Measurements from ENCODE around the gene CEBPG.

Gene CEBPG

DNA sequence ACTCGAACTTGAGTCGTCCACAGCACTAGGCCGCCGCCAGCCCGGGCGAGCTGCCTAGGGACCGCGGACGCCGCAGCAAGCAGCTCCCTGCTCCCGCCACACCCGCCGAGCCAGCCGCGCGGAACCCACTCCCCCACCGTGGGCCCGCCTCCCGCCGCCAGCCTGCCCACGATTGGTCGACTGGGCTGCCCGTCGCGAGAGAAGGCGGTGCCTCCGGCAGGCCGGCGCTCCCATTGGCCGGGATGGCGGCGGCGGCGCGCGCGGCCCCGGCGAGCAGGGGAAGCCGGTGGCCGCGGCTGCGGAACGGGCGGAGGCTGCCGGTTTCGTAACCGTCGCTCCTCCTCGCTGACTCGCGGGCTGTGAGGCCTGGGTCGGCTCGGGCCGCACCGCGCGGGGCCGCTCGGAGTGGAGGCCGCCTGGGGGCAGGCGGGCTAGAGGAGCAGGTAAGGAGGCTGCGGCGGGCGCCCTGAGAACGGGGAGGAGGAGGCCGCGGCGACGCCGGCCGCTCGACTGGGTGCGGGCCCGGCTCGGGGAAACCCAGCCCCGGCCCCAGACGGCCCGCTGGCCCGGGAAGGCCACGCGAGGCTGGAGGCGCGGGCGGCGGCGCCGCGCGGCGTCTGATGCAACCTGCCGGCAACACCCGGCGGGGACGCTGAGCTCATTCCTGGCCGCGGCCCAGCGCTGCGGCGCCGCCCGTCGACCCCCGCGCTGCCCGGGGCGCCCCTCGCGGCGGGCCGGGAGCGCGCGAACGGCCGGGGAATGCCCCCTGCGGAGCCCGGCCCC, at the start of gene CEBPG:
TSS of gene CEBPG (plus strand) at position 257 of the 783 bp plus-strand sequence. CDS start 5,531 bp downstream, outside the sequence.
- DNase-seq: peak; percentile 66

DNA sequence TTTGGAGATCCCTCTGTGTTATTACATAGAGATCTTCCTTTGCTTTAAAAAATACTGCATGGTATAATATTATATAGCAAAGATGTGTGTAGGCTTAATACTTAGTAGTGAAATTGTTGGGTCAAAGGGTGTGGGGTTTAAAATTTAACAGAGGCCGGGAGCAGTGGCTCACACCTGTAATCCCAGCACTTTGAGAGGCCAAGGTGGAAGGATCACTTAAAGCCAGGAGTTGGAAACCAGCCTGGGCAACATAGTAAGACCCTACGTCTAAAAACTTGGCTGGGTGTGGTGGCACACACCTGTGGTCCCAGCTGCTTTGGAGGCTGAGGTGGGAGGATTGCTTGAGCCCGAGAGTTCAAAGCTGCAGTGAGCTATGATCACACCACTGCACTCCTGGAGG, 48.9 kb upstream of the CEBPG start:
- DNase-seq: no peak

DNA sequence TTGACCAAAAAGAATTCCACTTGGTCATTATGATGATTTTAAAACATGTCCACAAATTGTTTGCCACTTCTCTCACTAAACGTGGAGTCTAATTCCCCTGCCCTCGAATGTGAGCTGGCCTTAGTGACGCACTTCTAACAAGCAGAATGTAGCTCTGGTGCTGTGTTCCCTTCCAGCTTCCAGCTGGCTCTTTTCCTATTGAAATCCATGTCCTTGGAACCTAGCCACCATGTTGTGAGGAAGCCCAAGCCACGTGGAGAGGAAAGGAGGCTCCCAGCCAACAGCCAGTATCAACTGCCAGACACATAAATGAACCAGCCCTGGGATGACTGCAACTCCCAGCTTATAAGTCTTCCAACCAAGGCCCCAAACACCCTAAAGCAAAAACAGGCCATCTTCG, 47.6 kb upstream of the CEBPG start:
- no peak for DNase-seq

DNA sequence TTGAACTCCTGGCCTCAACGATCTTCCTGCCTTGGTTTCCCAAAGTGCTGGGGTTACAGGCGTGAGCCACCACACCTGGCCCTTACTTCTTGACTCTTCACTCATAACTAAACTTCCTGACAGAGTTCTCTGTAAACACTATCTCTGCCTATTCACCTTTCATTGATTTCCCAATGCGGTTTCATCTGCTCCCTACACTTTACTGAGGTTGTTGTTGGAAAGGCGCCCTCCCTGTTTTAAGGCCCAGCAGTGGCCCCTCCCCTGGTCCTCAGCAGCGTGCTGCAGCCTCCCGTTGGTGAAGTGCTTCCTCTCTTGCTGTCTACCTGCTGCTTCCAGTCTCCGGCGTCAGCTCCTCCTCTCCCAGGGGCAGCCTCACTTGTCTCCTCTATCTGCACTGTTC, 44.4 kb upstream of the CEBPG start:
- no peak for DNase-seq

- no peak for DNase-seq
Observed at GRCh38 chr19:33329736-33330135, 43.8 kb upstream of the CEBPG start.

- no peak for DNase-seq
Observed at GRCh38 chr19:33332248-33332647, 41.3 kb upstream of the CEBPG start.

DNA sequence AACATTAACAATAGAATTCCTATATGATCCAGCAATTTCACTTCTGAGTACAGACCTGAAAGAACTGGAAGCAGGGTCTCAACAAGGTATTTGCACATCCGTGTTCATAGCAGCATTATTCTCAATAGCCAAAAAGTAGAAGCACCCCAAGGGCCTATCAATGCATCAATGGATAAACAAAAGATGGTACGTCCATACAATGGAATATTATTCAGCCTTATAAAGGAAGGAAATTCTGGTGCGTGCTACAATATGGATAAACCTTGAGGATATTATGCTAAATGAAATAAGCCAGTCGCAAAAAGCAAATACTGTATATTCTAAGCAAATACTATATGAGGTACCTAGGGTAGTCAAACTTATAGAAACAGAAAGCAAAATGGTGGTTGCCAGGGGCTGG, 40.4 kb upstream of the CEBPG start:
- no peak for DNase-seq

DNA sequence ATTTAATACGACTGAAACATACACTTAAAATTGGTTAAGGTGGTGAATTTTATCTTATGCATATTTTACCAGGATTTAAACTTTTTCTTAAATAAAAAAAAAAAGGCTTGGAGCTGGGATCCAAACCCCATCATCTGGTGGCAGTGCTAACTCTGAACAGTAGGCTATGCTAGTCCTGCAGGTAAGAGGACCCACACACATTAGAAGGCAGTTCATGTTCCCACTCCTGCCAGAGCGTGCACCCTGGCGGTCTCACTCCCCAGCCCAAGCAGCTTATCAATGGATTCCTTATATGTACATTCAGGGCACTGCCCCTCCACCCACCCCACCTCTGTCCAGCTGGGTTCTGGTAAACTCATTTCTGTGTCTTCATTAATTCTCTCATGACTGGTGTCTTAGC, 39.9 kb upstream of the CEBPG start:
- no peak for DNase-seq

GRCh38 chr19:33334271-33334670, 39.2 kb upstream of the CEBPG start:
- DNase-seq: no peak

DNA sequence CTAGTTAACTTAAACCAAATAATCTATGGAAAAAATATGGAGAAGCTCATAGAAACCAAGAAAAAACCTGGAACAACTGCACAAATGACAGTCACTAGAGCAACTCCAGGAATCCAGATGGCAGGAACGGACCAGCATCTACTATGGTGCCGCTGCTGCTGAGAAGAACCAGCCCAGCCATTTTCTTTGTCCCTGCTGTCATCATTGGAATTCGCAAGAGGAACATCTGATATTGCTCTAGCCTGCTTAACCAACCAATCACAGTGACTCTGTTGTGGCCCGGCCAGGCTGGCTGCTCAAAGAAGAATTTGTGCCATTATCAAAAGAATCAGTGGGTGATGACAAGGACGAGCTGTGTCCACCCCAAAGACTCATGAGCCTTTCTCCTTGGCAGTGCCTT, 38.1 kb upstream of the CEBPG start:
- DNase-seq: no peak

DNA sequence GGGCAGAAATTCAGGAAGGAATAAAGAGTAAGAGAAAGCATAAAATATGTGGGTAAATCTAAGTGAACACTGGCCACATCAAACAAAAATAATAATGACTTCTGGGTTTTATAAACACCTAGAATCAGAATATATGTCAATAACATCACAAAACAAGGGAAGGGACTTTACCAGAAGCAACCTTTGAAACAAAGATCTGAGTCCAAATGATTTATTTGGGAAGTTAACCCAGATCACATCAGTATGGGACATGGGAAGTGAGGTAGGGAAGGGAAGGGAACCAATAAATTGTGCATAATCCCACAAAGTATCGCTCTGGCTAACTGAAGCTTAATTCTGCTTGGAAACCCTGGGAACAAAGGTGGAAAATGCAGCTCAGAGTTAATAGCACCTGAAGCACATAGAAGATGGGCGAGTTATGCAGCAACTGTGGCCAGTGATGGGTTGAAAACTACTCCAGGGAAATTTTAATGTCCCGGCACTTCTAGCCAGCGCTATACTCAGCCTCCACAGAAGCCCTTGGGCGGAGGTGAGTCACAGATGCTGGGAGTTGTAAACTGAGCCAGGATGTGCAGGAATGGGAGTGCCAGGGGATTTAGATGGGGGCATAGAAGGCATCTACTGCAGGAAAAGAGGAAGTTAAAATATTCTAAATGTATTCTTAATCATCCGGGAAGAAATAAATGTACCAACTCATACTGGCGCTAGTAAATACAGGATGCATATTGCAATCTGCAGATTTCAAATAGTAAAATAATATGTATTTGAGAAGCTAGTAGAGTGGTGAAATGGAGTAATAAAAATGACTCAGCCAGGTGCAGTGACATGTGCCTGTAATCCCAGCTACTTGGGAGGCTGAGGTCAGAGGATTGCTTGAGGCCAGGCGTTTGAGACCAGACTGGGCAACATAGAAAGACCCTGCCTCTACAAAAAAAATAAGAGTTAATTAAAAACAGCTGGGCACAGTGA, 34.2 kb upstream of the CEBPG start:
- DNase-seq: no peak

- no peak for DNase-seq
Observed at GRCh38 chr19:33340991-33341390, 32.5 kb upstream of the CEBPG start.

DNA sequence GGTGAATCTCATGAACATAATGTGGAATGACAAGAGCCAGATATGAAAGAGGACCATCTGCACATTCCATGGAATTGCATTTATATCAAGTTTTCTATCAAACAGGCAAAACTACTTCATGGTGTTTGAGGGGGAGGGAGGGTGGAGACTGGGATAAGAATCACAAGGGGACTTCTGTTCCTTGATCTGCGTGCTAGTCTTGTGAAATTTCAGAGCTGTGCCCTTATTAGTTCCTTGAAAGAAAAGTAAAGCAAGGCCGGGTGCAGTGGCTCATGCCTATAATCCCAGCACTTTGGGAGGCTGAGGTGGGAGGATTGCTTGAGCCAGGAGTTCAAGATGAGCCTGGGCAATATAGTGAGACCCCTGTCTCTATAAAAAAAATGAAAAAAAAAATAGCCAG, 30.2 kb upstream of the CEBPG start:
- DNase-seq: no peak

- DNase-seq: no peak
Observed at GRCh38 chr19:33343859-33344572, 29.5 kb upstream of the CEBPG start.

GRCh38 chr19:33344573-33344925, 29.0 kb upstream of the CEBPG start:
- no peak for DNase-seq

GRCh38 chr19:33345163-33345562, 28.3 kb upstream of the CEBPG start:
- no peak for DNase-seq

DNA sequence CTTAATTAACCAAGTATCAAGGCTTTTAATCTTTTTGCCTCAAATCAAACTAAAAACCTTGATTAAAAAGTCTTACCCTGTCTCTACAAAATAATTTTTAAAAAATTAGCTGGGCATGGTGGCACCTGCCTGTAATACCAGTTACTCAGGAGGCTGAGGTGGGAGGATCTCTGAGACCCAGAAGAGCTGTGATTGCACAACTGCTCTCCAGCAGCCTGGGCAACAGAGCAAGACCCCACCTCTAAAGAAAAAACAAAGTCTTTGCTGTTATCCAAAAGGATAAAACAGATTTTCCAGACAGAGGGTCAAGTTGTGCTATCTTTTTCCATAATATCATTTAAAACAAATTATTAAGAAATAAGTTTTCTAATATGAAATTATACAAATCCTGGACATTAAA, 26.8 kb upstream of the CEBPG start:
- no peak for DNase-seq

DNA sequence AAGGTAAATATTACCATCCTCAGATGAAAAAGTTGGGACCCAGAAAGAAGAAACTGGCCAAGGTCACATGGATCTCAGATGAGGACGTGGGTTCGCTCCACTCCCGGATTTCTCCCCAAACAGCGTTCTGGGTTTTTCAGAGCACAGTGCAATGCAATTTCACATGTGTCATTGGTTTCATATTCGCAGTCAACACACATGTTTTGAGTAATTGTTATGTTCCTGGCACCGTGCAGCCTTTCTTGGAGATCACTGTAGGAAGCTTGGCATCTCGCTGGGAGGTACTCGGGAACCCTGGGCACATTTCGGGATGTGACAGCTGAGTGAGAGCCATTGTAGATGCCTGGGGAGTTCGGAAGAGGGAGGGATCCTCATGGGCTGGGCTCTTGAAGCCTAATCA, 26.2 kb upstream of the CEBPG start:
- DNase-seq: no peak

DNA sequence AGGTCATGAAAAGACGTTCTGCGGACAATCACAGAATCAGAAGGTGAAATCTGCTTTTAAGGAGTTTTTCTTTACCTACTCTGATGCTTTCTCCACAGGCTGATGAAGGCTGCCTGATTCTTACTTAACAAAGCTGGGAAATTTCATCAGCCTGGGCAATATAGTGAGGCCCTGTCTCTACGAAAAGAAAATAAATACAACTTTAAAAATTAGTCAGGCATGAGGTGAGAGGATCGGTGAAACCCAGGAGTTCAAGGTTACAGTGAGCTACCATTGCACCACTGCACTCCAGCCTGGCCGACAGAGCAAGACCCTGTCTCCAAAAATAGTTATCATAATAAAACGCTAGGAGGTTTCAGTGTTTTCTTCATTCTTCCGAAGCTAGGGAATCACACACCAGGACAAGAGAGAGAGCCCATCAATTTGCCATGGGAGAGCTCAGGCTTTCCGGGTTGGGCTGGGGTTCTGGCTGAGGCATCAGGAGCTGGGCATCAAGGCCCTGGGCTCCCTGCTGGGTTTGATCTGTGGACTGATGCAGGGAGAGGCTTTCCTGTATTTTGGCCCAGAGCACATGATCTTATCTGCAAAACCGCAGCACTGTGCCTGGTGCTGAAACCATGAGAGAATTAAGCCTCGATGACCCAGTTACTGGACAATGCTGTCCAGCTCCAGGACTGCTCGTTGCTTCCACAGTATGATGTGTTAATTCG, 25.1 kb upstream of the CEBPG start:
- no peak for DNase-seq

DNA sequence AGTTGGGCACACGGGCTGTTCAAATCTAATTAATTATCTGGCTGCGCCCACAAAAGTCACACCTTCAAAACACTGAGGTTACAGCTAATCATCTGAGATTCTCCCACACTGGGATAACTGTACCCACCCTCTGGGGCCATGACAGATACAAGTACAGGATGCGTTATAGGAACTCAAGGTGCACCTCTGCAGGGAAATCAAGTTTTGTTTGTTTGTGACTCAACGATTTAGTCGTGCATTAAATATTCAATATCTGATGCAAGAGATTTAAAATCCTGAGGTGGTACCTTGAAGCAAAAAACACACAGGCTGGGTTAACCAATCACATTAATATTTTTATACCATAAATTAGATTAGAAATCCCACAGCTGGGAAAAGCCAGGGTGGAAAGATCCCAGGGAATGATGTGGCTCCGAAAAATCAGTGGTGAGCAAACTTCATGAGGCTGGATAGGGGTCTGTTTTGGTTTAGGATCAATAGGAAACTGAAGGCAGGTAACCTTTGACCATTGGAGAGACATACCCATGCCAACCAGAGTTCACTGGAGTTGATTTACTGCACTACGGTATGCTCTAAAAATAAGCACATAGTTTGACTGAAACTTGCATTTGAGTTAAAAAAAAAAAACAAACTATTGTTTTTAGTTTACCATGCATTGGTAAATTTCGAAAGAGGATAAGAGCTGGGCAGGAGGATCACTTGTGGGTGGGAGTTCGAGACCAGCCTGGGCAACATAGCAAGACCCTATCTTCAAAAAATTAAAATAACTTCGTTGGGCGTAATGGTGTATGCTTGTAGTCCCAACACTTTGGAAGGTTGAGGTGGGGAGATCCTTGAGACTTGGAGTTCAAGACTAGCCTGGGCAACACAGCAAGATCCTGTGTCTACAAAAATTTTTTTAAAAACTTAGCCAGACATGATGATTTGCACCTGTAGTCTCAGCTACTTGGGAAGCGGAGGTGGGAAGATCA, 23.9 kb upstream of the CEBPG start:
- DNase-seq: no peak

GRCh38 chr19:33350538-33351309, 22.8 kb upstream of the CEBPG start:
- no peak for DNase-seq

Data from DMS 273 treated with DMSO at 0.1 percent for 48 hours (cell line).